Left hindlimb (tissue), 1 donor: ENCODE results near the gene PITPNM3.
"Not testable (repeated sequence)": the region's sequence is repeated elsewhere in the genome, so short reads cannot be mapped to it uniquely, and the experiment has no call there.

Source experiments
- DNase-seq: peaks from one replicate; pipeline ENCODE4 v3.0.0-alpha.2; 2018

PITPNM3 gene

GRCh38 chr17:6574687-6575595, 18.6 kb upstream of the PITPNM3 start:
- no peak for DNase-seq

- no peak for DNase-seq
Measured at GRCh38 chr17:6573982-6574686, 17.8 kb upstream of the PITPNM3 start.

GRCh38 chr17:6573495-6573894, 17.1 kb upstream of the PITPNM3 start:
- DNase-seq = not testable (repeated sequence)

GRCh38 chr17:6572972-6573370, 16.6 kb upstream of the PITPNM3 start:
- DNase-seq = no peak

GRCh38 chr17:6571452-6571781, 15.1 kb upstream of the PITPNM3 start:
- no peak for DNase-seq

GRCh38 chr17:6570731-6571451, 14.5 kb upstream of the PITPNM3 start:
- no peak for DNase-seq

GRCh38 chr17:6569370-6570285, 13.3 kb upstream of the PITPNM3 start:
- no peak for DNase-seq

- DNase-seq = no peak
Measured at GRCh38 chr17:6568184-6568758, 11.9 kb upstream of the PITPNM3 start.

- peak; percentile 45 for DNase-seq
Measured at GRCh38 chr17:6567528-6568183, 11.3 kb upstream of the PITPNM3 start.

GRCh38 chr17:6561446-6561845, 5.1 kb upstream of the PITPNM3 start:
- no peak for DNase-seq

GRCh38 chr17:6560496-6560895, 4.1 kb upstream of the PITPNM3 start:
- no peak for DNase-seq

GRCh38 chr17:6559753-6560215, 3.4 kb upstream of the PITPNM3 start:
- no peak for DNase-seq

- DNase-seq = no peak
Measured at GRCh38 chr17:6558932-6559752, 2.8 kb upstream of the PITPNM3 start.

GRCh38 chr17:6558276-6558675, 1.9 kb upstream of the PITPNM3 start:
- DNase-seq = no peak

GRCh38 chr17:6557040-6557438, 684 bp upstream of the PITPNM3 start:
- DNase-seq = no peak

- DNase-seq = no peak
Measured at GRCh38 chr17:6555331-6556120, 829 bp downstream of the PITPNM3 start.

- no peak for DNase-seq
Measured at GRCh38 chr17:6554871-6555330, 1.5 kb downstream of the PITPNM3 start.

GRCh38 chr17:6554342-6554741, 2.0 kb downstream of the PITPNM3 start:
- DNase-seq = no peak

GRCh38 chr17:6551869-6552531, 4.4 kb downstream of the PITPNM3 start:
- DNase-seq = no peak
